GM12875 (cell line): ENCODE data around the gene TP63.

Source experiments
- H3K4me3 ChIP-seq: one replicate; pipeline ENCODE4 v1.5.1; 2011; ENCODE audit warnings: low read depth, low read length, control low read depth
- TF ChIP-seq, protein P1 (sequence below): IDR thresholded peaks from 2 replicates; pipeline ENCODE4 v1.5.1; 2011; ENCODE audit warnings: low read depth, mild to moderate bottlenecking, control low read depth, inconsistent platforms, low read length, moderate library complexity, borderline replicate concordance; ENCODE audit not compliant: insufficient read depth

The TP63 gene

DNA sequence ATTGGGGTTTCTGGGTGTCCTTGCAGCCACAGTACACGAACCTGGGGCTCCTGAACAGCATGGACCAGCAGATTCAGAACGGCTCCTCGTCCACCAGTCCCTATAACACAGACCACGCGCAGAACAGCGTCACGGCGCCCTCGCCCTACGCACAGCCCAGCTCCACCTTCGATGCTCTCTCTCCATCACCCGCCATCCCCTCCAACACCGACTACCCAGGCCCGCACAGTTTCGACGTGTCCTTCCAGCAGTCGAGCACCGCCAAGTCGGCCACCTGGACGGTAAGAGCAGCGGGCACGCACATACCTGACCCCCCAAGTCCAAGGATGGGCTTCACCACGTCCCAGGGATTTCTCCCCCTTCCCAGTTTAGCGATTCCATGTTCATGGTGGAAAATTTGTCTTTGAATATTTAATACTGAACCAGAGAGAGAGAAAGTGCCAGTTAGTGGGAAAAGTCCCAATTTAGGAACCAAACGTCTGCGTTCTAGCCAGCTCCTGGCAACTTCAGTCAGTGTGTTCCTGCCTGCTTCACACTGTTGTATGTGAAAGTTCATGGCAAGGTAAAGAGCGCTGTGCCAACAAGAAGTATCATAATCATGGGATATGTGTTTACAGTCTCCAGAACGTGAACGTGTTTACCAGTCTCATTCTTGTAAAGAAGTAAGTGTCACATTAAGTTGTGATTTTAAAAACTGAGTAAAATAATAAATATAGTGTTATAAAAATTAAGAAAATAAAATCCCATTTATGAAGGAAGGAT lies 177.2 kb downstream of the TP63 start:
- TF ChIP-seq, protein P1, sequence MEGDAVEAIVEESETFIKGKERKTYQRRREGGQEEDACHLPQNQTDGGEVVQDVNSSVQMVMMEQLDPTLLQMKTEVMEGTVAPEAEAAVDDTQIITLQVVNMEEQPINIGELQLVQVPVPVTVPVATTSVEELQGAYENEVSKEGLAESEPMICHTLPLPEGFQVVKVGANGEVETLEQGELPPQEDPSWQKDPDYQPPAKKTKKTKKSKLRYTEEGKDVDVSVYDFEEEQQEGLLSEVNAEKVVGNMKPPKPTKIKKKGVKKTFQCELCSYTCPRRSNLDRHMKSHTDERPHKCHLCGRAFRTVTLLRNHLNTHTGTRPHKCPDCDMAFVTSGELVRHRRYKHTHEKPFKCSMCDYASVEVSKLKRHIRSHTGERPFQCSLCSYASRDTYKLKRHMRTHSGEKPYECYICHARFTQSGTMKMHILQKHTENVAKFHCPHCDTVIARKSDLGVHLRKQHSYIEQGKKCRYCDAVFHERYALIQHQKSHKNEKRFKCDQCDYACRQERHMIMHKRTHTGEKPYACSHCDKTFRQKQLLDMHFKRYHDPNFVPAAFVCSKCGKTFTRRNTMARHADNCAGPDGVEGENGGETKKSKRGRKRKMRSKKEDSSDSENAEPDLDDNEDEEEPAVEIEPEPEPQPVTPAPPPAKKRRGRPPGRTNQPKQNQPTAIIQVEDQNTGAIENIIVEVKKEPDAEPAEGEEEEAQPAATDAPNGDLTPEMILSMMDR = no peak

DNA sequence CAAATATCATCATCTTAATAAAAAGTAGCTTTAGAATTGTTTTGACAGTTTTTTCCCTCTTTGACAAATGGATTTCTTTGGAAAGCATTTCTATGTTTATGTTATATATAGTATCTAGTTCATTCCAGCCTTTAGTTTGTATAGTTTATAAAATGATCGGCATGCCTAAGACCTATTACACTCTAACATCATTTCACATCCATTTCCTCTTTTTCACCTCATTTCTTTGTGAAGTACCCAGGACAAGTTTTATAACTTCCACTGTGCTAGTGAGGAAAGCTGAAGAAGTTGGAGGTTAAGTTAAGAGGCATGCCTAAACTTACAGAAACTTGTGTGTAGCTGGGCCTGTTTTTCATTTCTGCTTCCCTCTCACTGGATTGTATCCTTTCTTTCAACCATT lies 178.4 kb downstream of the TP63 start:
- TF ChIP-seq, protein P1 = no peak
- H3K4me3 ChIP-seq = no peak overlapping the region

More for the DNA sequence above, 177.2 kb downstream of the TP63 start:
- H3K4me3 ChIP-seq = no peak overlapping the region

DNA sequence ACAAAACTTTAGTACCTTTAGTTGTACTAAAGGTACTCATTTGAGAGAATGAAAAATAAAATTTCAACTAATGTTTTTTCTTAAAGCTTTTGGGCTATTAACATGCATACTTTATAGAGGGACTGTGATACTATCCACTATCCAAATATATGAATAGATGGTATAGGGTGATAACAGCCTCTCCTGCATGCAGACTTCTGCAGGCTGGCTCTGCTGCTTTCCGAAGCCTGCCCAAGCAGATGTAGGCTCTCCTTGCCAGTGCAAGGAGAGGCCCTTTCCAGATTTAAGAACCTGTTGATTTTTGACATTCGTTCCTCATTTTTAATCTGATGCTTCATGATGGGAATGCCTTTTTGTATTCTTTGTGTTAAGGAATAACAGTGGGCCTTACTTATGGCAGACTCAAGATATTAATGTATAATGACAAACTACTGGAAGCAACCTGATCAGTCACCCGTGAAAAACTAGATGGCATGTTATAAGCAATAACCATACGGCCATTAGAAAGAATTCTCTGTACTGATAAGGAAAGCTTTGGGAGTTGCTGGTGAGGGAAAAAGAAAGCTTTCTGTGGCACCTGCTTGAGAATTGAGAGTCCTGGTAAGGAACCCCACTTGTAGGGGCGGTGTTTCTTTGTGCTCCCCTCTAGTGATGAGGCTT lies 181.7 kb downstream of the TP63 start:
- H3K4me3 ChIP-seq = no peak overlapping the region
- TF ChIP-seq, protein P1 = no peak

DNA sequence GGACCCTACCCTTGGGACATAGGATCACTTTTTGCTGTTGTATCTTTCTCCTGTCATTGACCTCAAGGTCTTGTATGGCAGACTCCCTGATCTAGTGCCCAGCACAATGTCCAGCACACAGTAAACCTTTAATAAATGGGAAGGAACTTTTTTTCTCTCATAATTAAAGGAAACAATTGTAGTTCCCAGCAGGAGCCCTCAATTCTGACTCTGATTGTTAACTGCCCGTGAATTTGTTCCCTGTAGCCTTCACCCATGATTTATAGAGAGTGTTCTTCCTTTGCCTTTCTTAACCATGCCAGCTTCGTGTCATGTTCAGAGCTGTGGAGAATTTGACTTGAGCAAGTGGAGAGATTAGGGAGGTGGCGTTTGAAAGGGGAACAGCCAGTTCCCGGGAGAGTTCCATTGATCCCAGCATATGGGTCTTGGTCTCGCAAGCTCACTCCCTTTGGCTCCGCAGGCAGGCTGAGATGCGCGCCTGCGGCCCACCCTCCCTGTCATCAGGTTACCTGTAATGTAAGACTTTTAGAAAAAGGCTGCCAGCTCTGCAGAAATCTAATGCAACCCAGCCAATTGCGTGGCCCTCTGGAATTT lies 182.6 kb downstream of the TP63 start:
- H3K4me3 ChIP-seq = no peak overlapping the region
- TF ChIP-seq, protein P1 = no peak

DNA sequence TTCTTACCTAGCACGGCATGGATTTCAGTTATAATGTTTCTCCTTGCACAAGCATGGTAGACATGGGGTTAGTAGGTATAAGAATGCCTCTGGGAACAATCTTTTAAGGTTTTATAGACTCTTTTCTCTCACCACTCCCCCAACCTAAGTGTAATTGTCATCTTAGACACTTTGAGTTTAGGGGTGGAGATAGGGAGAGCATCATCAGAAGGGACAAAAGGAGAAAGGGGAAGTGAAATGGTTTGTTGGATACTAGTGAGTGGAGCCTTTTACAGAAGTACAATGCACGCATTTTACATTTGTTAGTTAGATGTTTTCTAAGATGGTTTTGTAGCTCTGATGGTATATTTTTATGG lies 189.2 kb downstream of the TP63 start:
- no peak overlapping the region for H3K4me3 ChIP-seq
- TF ChIP-seq, protein P1 = no peak

DNA sequence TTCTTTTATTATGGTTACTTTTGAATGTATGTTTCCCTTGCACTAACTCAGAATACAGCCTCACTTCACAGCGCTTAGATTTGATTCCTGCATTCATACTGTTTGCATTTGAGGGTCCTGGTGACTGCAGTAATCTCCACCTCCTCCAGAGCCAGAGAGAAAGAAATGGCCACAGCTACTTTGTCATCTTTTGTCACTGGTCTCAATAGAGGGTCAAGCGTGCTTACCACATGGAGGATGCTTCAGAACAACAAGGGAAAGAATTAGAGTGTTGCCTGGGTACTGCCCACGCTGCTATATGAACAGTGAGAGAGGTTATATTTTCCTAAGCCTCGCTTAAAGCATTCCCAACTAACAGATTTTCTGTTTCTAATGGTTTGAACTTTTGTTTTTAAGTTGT lies 190.1 kb downstream of the TP63 start:
- TF ChIP-seq, protein P1 = no peak
- H3K4me3 ChIP-seq = no peak overlapping the region
